HuH-7.5 (cell line): ENCODE results near the gene MAP10.
"Not testable (repeated sequence)": the region's sequence is repeated elsewhere in the genome, so short reads cannot be mapped to it uniquely, and the experiment has no call there.

Experiments
- DNase-seq: peaks from one replicate; pipeline ENCODE4 v3.0.0; 2011; ENCODE audit warnings: low spot score

The MAP10 gene, protein sequence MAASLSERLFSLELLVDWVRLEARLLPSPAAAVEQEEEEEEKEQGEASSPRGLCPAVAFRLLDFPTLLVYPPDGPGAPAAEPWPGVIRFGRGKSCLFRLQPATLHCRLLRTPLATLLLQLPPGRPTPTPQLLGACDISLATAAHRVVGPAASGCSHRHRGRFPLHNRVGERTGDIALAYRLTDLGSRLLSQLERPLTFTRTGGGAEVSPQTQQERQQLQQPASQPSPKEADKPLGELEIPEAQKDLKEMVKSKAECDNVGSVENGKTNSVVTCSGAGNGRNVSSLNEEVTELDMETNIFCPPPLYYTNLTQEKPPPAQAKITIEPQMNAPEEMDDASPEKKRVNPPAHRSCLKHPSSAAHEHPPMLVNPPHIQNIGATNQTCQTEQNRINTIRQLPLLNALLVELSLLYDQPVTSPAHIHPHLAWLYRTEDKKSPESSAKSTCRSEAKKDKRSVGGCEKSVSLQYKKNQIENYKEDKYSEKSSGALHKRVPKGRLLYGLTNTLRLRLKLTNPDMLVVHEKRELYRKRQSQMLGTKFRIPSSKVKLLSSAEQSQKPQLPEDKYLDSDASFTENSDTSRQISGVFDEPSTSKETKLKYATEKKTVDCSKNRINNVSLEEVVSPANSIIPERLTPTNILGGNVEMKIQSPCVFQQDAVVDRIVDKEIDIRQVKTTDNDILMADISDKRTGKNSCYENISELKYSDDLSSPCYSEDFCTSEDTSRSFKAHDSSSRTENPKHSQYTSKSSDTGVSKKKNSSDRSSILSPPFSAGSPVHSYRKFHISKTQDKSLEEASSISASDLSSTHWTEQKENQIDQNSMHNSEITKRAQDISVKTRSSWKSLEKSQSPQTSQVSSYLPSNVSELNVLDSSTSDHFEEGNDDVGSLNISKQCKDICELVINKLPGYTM

DNA sequence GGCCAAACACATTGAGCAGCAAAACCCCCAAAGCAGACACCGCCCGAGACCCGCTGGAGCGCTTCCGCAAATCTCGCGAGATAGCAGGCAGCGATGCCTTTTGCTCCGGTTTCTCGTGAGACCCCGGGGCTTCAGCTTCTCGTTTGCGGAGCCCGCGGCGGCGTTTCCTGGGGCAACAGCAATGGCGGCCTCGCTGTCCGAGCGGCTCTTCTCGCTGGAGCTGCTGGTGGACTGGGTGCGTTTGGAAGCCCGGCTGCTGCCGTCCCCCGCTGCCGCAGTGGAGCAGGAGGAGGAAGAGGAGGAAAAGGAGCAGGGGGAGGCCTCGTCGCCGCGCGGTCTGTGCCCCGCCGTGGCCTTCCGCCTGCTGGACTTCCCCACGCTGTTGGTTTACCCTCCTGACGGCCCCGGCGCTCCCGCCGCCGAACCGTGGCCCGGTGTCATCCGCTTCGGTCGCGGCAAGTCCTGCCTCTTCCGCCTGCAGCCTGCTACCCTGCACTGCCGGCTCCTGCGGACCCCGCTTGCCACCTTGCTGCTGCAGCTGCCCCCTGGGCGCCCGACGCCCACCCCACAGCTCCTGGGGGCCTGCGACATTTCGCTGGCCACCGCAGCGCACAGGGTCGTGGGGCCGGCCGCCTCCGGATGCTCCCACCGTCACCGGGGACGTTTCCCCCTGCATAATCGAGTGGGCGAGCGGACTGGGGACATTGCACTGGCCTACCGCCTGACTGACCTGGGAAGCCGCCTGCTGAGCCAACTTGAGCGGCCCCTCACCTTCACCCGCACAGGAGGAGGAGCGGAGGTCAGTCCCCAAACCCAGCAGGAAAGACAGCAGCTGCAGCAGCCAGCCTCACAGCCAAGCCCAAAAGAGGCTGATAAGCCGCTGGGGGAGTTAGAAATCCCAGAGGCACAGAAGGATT lies at the start of gene MAP10:
Gene MAP10 (plus strand): TSS at position 148 of the 917 bp plus-strand sequence. CDS start 34 bp downstream, at position 182.
- DNase-seq, result peak; percentile 46

DNA sequence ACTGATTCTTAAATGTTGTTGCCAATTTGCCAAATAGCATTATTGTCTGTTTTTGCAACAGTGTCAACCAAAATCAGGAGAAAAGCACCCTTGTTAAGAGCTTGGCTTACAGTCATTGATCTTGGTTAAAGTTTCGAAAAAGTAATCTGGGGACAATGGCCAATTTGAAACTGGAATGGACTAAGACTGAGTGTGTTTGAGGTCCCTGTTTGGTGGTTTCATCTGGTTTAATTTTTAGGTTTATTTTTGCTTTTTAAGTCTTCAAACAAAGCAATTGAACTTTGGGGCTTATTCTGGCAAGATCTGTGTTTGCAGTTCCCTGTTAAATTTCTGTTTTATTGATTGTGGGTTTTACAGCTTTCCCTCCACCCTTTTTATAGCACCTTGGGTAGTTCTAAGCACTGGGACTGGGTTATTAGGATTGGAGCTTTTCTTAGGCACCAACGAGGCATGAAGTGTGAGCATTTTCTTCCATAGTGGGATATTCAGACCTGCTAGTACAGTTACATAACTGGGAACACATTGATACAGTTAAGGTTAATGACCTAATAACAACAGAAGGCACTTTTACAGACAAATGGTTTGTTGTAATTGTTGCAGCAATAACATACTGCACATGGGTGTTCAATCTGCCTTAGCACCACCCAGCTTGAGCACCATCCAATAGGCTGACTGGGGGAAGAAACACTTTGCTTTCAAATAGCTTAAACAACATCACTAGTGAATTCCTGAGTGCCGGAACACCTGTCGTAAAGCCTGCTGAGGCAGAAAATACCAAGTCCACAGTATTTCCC lies 40.6 kb upstream of the MAP10 start:
- no peak for DNase-seq

DNA sequence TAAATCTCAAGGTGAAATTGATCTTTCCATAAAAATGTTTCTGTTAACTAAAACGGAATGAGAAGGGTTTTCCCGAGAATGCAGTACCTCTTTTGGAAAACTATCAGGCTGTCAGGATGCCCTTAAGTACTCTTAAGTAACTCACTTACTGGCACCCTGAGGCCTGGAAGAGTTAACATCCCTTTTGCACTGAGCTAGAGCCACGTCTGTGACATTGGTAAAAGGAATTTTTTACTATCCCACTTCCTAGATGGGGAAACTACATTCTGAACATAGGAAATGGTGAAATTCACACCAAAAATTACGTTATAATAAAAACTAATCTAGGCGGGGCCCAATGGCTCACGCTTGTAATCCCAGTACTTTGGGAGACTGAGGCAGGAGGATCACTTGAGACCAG lies 39.7 kb upstream of the MAP10 start:
- DNase-seq, result no peak

DNA sequence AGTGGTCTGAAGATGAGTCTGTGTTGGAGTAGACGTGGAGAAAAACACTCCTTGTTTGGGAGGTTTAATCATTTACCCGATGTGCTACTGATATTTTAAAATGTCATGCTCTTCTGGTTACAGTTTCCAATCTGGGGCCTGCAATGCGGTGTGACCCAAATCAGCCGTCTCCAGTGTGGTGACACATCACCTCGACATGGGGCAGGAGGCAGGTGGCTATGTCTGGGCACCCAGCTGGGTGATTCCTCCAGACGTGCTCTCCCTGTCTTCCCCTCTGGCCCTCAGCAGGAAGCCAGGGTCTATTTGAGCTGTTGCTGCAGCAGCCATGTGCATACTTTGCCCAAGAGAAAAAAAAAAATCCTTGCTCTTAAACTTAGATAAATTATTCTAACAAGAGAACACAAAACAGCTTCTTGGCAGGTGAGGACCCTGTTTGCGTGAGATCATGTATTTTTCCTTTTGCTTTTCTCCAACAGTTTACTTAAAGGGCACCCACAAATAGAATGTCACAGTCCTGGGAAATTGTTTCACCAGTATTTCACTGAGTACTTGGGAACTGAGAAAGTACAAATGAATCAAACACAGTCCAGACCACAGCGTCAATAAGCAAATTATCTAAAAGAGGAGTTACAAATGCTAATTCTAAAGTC lies 38.9 kb upstream of the MAP10 start:
- DNase-seq, result no peak

DNA sequence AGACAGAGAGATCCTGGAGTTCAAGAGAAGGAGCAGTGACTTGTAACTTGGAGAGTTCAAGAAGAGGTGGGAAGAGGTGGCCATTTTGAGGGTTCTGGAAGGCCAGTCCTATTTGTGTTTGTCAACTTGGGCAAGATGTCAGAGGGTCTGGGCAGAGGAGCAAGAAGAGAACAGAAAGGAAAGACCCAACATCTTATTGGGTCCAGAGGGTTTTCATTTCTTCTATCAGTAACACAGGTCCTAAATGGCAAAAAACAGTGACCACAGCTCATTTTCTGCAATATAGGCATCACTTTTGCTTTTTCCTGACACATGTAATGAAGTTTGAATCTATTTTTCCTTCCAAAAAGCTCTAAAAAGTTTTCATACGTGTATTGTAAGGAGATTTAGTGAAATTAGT lies 38.3 kb upstream of the MAP10 start:
- DNase-seq, result no peak

DNA sequence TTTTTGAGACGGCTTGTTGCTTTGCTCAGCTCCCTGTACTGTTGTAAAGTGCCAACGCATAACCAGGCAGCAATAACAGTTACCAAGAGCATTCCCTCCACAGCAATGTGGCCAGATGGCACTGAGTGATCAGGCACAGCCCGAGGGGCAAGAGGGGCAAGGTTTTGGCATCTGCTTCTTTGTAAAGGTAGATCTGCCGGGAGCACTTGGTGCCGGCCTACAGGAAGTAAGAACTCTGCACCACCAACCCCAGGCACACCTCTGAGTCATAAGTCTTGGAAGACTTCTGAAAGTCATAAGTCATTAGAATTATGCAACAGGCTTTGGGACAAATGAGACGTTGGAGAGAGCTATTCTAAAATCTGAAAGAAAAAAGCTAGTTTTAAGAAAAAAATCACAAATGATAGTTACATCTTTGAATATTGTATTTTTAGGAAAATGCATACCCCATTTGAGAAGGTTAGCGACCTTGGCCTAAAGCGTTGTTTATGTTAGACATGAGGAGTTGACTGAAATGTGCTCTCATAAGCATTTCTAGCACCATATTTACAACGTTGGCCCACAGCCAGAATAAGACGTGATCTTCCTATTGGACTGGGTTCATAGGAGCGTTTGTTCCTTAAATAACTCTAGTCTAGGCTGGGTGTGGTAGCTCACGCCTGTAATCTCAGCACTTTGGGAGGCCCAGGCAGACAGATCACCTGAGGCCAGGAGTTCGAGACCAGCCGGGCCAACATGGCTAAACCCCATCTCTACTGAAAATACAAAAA lies 37.7 kb upstream of the MAP10 start:
- no peak for DNase-seq

DNA sequence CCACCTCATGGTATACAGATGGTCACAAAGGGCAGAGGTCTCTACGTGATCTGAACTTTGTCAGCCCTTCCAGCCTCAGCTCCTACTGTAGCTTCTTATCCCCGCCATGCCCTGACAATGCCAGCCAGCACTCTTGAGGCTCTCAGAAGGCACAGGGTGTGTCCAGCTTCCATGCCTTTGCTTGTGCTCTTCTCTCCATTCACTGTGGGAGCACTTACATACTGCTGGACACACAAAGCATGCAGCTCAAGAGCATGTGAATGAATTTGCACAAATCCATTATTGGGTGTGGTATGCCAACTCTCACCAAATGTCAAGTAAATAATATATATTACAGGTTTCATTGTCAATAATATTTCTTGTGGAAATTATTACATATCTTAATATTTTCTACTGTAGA lies 36.4 kb upstream of the MAP10 start:
- no peak for DNase-seq

DNA sequence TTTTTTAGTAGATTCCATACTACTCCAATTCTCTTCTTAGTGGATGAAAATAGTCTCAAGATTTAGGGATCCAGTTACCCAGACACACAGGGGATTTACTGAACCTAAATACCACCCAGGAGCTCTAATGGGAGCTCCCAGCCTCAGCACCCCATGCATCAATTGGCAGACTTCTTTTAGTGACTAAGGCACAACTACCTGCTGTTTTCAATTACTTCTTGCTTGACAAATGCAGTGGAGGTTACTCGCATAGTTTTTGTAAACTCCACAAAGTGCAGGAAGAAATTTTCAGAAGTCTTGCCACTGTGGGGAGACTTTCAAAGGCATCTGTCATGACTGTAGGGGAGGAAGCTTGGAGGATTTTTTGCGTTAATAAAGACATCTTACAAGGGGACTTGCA lies 35.5 kb upstream of the MAP10 start:
- DNase-seq, result no peak

DNA sequence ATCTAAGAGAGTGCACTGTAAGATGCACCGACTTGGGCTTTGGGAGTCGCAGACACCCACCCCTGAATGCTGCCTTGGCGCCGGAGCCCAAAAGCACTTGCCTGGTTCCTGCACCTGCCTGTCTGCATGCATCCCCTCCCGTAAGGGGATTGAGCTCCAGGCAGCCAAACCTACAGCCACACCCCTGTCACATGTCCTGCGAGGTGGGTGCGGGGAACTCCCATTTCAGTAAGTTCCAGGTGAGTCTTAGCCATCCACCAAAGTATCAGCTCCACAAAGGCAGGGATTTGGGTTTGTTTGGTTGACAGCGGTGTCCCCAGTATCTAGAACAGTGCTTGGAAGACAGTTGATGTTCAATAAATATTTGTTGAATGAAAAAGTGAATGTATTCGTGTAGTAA lies 31.5 kb upstream of the MAP10 start:
- no peak for DNase-seq

DNA sequence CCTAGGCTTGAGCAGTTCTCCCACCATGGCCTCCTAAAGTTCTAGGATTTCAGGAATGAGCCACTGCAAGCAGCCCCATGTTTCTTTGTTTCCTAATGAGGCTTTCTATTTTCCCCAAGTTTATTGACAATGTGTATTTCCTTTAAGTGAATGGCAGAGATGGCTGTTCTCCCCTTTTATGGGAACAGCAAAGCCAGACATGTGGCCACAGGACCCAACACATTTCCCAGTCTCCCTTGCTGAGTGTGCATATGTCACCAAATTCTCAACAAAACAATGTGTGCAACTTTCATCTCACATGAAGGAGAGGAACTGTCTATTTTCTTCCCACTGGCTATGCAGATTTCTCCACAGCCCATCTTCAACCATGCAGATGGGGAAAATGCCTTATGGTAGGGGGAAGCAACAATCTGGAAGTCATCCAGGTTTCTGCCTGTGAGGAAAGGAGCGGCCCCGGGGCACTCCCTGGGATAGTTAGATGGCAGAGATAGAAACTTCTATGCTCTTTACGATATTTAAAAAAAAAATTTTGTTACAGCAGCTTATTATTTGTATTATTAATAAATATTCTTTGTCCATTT lies 28.6 kb upstream of the MAP10 start:
- DNase-seq, result no peak

DNA sequence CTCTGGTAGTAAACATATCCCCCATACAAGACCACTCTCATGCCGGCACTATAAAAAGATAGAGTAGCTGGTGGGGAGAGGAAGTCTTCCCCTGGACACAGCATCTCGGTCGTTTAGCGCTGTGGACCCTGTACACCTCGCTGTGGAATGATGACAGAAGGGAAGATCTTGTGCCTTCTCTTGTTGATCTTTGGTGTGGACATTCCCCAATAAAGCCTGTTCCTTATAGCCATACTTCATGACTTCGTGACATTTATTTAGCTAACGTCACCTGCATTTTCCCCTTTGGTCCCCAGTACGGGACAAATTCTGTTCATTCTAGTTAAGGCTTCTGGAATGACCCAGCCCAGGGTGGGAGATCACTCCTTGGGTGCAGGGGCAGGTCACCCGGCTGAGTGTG lies 24.9 kb upstream of the MAP10 start:
- DNase-seq, result no peak

DNA sequence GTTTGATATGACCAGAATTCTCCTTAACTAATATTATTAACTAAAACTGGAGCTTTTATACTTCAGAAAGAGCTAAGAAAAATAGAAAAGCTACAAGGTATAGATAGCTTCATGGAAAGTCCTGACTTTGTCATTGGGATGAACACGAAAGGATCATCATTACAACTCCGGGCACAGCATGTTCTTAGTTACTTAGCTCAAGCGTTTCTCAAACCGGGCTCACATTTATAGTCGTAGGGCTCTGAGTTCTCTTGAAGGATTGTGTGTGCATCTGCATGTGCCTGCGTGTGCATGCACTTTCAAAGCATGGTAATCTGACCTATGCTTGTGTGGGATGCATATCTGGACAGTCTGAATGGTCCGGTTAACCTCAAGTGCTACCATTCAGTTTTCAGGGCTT lies 20.4 kb upstream of the MAP10 start:
- no peak for DNase-seq

DNA sequence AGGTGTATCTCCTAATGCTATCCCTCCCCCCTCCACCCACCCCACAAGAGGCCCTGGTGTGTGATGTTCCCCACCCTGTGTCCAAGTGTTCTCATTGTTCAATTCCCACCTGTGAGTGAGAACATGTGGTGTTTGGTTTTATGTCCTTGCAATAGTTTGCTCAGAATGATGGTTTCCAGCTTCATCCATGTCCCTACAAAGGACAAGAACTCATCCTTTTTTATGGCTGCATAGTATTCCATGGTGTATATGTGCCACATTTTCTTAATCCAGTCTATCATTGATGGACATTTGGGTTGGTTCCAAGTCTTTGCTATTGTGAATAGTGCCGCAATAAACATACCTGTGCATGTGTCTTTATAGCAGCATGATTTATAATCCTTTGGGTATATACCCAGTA lies 19.6 kb upstream of the MAP10 start:
- not testable (repeated sequence) for DNase-seq

DNA sequence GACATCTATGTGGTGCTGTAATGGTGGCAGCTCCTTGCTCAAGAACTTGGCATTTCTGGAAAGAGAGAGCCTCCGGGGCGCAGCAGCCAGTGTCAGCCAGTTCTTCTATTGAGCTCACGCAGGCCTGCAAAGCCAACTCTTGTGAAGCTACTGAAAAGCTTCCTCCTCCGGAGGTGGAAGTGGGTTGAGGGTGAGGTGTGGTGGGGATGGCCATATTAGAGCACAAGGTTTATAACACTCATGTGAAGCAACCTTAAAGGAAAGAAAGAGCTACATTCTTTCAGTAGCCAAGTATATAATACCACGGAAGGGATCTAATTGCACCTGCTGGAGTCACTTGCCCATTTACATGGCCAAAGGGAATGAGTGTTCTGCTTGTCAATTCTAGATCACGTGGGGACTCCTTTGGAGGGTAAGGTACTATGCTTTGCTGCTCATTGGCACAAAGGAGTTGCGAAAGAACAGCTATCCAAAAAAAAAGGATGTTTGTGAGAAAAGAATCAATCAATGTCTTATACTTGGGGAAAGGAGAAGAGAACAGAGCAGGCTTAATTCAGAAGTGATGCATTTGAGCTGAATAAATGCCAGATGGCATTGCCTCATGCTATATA lies 18.3 kb upstream of the MAP10 start:
- no peak for DNase-seq

DNA sequence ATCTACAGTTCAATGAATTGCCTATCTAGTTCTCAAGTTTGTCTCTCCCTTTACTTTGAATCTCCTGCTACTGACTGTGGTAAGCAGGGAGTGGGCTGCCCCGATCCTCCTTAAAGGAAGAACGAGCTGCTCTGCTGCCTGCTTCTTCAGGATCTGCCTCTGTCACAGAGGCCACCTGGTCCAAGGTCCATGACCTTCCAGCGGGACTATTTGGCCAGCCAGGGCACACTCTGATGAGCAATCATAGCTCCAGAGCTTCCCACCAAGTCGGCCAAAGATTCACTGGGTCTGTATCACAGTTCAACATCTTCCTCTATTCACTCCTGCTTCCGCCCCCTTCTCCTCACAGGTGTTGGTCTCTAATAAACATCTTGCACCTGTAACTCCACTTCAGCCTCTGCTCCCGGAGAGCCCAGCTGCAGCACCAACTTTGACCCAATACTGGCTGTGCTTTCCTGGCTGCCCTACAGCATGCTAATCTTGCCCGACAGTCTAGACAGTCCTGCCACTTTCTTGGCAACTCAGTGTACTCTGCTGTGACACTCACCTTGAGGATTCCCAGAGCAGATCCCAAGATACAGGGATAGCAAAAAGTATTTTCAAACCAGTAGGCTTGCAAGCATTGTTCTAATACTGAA lies 16.9 kb upstream of the MAP10 start:
- DNase-seq, result no peak

DNA sequence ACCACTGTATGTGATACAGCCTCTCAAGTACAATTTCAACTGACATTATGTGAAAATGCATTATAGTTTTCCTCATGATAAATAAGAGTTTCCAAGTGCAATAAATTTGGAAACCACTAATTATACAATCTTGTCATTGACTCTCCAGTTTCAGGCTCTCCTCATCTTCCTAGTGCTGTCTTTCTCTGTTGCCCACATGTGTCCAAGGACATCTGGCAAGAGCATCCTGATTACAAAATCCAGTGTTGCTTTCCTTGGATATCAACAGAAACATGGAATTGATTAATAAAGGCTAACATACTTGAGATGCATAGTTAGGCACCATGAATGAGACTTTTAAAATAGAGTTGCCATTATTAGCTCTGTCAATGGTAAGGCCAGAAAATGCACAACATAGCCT lies 15.6 kb upstream of the MAP10 start:
- DNase-seq, result no peak

DNA sequence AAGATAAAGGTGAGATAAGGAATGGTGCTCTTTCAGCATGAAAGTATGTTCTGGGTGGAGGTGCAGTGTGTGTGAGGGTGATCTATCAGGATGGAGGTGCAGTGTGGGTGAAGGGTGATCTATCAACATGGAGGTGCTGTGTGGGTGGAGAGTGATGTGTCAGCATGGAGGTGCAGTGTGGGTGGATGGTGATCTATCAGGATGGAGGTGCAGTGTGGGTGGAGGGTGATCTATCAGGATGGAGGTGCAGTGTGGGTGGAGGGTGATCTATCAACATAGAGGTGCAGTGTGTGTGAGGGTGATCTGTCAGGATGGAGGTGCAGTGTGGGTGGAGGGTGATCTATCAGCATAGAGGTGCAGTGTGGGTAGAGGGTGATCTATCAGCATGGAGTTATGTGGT lies 12.3 kb upstream of the MAP10 start:
- no peak for DNase-seq

DNA sequence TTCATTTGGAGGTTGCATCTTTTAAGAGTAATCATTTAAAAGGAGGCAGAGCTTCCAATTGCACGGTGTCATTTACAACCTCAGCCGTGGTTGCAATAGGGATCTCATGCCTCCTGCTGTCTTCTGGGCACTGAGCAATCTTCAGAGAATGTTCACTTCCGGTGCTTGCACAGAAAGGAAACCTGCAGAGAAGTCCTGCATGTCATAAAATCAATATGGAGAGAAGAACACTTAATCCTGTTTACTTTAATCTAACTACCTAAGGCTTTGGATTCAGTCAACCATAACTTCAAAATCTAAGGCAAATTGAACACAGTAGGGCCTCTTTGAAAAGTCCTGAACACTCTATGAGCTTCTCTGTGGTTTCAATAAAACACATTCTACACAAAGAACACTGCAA lies 11.3 kb upstream of the MAP10 start:
- no peak for DNase-seq
